Right atrium auricular region (tissue), 2 donors: ENCODE data around the gene WDR48. TPM values are rescaled to one million over a fixed set of nuclear protein-coding genes. Genes with fewer than 3 reads are reported as not detected.

ENCODE experiments used
- DNase-seq: peaks from one replicate; pipeline ENCODE4 v3.0.0-alpha.2; 2019; ENCODE audit warnings: low spot score
- H3K27ac ChIP-seq, 2 donors: fragments of 200-600 bp; sonication (generic); 1 replicate in 1 of 2; 2 replicates in 1 of 2; pipeline ENCODE4 v1.5.1; 2016 to 2019
- H3K27me3 ChIP-seq, 2 donors: fragments of 200-600 bp; sonication (generic); one replicate each; pipeline versions ENCODE4 v1.5.1 to v1.6.0; 2017 to 2019
- H3K36me3 ChIP-seq: fragments of 200-600 bp; sonication (generic); one replicate; pipeline ENCODE4 v1.5.1; 2016
- H3K4me1 ChIP-seq, 2 donors: fragments of 200-600 bp; sonication (generic); one replicate each; pipeline versions ENCODE4 v1.5.1 to v1.6.0; 2017 to 2019
- H3K4me3 ChIP-seq, 2 donors: fragments of 200-600 bp; sonication (generic); 1 replicate in 1 of 2; 2 replicates in 1 of 2; pipeline ENCODE4 v1.5.1; 2017 to 2019; ENCODE audit warnings: mild to moderate bottlenecking in 1 of 2, moderate library complexity in 1 of 2
- H3K9me3 ChIP-seq, 2 donors: fragments of 200-600 bp; sonication (generic); one replicate each; pipeline ENCODE4 v1.5.1; 2019
- total RNA-seq, 2 donors: library from RNA; depleted of rRNA; stranded (reverse); fragments of >200 nt; gene quantifications; one replicate each; pipeline ENCODE4 v1.1.0, GENCODE V29; 2016
- TF ChIP-seq, protein P1 (sequence below), 2 donors: fragments of 200-600 bp; sonication (generic); IDR thresholded peaks; one replicate each; pipeline ENCODE4 v1.5.1; 2019; ENCODE audit warnings: antibody characterized with exemption in 2 of 2

WDR48 gene
- total RNA-seq, 2 donors from 2014 or later, result 11.9 to 17.1 TPM

DNA sequence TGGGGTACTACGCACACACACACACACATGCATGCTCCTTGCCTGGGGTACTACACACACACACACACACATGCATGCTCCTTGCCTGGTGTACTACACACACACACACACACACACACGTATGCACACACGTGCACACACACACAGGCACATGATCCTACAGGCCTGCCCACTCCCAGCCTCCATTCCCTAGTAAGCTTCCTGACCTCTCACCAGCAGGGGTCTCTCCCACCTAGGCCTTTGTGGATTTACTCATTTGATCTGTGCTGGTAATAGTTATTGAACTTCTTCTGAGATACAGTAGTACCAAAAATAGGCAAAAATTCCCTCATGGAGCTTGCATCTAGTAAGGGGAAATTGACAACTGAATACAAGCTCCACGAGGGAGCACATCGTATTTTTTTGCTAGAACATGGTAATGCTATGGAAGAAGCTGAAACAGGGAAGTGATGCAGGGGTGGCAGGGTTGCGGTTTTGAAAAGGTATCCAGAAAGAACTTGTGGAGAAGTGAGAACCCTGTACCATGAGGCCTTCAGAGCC is 74.8 kb downstream of the WDR48 start:
- peaks cover 0 to 13% of the 10 kb centered on the region in 2 donors for H3K4me1 ChIP-seq
- H3K9me3 ChIP-seq, result no peaks in the 10 kb centered on the region
- H3K4me3 ChIP-seq, result no peak overlapping the region
- H3K27ac ChIP-seq, result no peak overlapping the region
- TF ChIP-seq, protein P1, sequence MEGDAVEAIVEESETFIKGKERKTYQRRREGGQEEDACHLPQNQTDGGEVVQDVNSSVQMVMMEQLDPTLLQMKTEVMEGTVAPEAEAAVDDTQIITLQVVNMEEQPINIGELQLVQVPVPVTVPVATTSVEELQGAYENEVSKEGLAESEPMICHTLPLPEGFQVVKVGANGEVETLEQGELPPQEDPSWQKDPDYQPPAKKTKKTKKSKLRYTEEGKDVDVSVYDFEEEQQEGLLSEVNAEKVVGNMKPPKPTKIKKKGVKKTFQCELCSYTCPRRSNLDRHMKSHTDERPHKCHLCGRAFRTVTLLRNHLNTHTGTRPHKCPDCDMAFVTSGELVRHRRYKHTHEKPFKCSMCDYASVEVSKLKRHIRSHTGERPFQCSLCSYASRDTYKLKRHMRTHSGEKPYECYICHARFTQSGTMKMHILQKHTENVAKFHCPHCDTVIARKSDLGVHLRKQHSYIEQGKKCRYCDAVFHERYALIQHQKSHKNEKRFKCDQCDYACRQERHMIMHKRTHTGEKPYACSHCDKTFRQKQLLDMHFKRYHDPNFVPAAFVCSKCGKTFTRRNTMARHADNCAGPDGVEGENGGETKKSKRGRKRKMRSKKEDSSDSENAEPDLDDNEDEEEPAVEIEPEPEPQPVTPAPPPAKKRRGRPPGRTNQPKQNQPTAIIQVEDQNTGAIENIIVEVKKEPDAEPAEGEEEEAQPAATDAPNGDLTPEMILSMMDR (IDR thresholded peaks at IDR 0.05), result peak; percentile 28 to 75
- no peak for DNase-seq
- no peaks in the 10 kb centered on the region for H3K36me3 ChIP-seq
- H3K27me3 ChIP-seq, result no peaks in the 10 kb centered on the region

DNA sequence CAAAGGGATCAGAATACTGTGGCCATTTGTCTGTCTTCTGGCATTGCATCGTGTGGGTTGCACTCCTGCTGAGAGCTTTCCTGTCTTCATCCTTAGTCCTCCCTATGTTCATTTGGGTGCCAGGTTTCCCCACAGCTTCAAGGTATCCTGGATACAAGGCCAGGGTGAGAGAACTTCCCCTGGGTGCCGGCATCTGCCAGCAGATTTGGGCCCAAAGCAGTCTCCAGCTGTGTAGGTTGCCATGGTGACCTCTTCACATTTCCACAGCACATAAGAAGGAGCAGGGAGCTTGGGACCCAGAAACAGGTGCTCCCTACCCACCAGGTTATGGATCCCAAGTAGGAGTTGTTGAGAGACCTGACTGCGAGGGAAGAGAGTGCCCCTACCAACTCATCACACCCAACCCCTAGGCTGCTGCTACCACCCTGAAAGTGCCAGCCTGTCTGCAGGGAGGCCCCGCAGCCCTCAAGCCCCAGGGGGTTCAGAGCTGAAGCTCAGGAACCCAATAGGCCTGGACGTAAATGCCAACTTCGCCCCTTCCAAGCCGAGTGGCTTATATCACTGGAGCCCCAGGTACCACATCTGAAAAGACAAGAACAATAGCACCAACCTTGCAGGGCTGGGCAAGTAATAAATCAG is 75.6 kb downstream of the WDR48 start:
- H3K36me3 ChIP-seq, result no peaks in the 10 kb centered on the region
- no peak overlapping the region for H3K4me3 ChIP-seq
- H3K27me3 ChIP-seq, result no peaks in the 10 kb centered on the region
- TF ChIP-seq, protein P1 (IDR thresholded peaks at IDR 0.05), result no peak
- DNase-seq, result no peak
- H3K9me3 ChIP-seq, result no peaks in the 10 kb centered on the region
- H3K4me1 ChIP-seq, result peaks cover 0 to 13% of the 10 kb centered on the region in 2 donors
- H3K27ac ChIP-seq, result no peak overlapping the region

DNA sequence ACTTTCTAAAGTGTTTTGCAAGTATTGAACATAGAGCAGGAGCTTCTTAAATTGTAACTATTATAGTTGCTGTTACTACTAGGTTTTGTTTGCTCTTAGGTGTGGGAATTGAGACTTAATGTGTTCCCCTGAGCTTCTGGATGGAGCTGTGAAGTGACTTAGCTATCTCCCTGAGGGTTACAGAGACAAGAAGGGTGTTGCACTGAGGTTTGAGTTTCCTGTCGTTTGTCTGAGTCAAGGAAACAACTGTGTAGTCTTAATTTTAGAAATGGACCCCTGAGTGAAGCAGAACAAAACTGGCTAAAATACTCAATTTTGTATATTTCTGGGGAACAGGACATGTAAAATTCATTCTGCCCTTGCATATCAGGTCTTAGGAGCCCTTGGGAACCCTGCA is 76.1 kb downstream of the WDR48 start:
- H3K4me3 ChIP-seq, result no peak overlapping the region
- H3K36me3 ChIP-seq, result no peaks in the 10 kb centered on the region
- DNase-seq, result no peak
- no peak overlapping the region for H3K27ac ChIP-seq
- H3K27me3 ChIP-seq, result no peaks in the 10 kb centered on the region
- TF ChIP-seq, protein P1 (IDR thresholded peaks at IDR 0.05), result no peak
- H3K9me3 ChIP-seq, result no peaks in the 10 kb centered on the region
- peaks cover 0 to 14% of the 10 kb centered on the region in 2 donors for H3K4me1 ChIP-seq

DNA sequence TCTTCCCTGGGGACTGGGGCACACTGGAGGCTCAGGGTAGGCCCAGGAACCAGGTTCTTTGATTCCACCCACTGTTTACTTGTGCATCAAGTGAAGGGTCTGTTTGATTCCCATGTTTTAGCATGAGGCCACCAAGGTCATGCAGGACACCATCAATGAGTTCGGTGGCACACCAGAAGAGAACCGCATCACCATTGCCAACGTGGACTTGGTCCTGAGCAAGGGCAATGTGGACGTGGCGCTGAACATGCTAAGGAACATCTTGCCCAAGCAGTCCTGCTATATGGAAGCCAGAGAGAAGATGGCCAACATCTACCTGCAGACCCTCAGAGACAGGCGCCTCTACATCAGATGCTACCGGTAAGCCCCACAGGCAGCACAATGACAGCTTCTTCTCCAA is 77.1 kb downstream of the WDR48 start:
- H3K36me3 ChIP-seq, result no peaks in the 10 kb centered on the region
- no peak overlapping the region for H3K27ac ChIP-seq
- no peak overlapping the region for H3K4me3 ChIP-seq
- peaks cover 0 to 25% of the 10 kb centered on the region in 2 donors for H3K4me1 ChIP-seq
- TF ChIP-seq, protein P1 (IDR thresholded peaks at IDR 0.05), result no peak
- H3K27me3 ChIP-seq, result no peaks in the 10 kb centered on the region
- H3K9me3 ChIP-seq, result no peaks in the 10 kb centered on the region
- no peak for DNase-seq

DNA sequence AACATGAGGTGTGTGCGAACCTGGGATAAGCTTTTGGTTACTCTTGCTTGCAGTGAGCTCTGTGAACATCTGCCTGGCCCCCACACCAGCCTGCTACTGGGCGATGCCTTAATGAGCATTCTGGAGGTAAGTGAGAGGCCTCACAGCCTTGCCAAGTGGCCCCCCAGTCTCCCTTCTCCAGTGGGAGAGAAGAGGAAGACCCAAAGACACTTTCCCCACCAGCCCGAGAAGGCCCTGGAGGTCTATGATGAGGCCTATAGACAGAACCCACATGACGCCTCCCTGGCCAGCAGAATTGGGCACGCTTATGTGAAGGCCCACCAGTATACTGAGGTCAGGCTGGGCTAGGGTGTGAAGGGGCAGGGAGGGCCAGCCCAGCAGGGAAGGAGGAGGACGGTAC is 78.2 kb downstream of the WDR48 start:
- TF ChIP-seq, protein P1 (IDR thresholded peaks at IDR 0.05), result no peak
- Histone ChIP-seq H3K27ac (no peak overlapping the region), H3K4me1 (peaks cover 0 to 36% of the 10 kb centered on the region in 2 donors), H3K36me3 (no peaks in the 10 kb centered on the region), H3K9me3 (no peaks in the 10 kb centered on the region), H3K4me3 (no peak overlapping the region), H3K27me3 (no peaks in the 10 kb centered on the region)
- DNase-seq, result no peak
